NB4 (cell line): Measurements from ENCODE around the gene AGFG2.
"Not testable (repeated sequence)": the region's sequence is repeated elsewhere in the genome, so short reads cannot be mapped to it uniquely, and the experiment has no call there.

Source experiments
- MYC ChIP-seq: IDR thresholded peaks from 2 replicates; pipeline ENCODE4 v1.6.1; 2011; ENCODE audit warnings: low read depth, low read length
- POLR2A ChIP-seq: IDR thresholded peaks from 2 replicates; pipeline ENCODE4 v1.6.1; 2011; ENCODE audit warnings: mild to moderate bottlenecking; ENCODE audit not compliant: insufficient read length; ENCODE audit errors: extremely low read depth
- TF ChIP-seq, protein P1 (sequence below): IDR thresholded peaks from one replicate; pipeline ENCODE4 v1.5.1; 2012; ENCODE audit warnings: low read depth, low read length
- TF ChIP-seq, protein P2 (sequence below): IDR thresholded peaks from 2 replicates; pipeline ENCODE4 v1.6.1; 2011; ENCODE audit warnings: low read depth, low read length

DNA sequence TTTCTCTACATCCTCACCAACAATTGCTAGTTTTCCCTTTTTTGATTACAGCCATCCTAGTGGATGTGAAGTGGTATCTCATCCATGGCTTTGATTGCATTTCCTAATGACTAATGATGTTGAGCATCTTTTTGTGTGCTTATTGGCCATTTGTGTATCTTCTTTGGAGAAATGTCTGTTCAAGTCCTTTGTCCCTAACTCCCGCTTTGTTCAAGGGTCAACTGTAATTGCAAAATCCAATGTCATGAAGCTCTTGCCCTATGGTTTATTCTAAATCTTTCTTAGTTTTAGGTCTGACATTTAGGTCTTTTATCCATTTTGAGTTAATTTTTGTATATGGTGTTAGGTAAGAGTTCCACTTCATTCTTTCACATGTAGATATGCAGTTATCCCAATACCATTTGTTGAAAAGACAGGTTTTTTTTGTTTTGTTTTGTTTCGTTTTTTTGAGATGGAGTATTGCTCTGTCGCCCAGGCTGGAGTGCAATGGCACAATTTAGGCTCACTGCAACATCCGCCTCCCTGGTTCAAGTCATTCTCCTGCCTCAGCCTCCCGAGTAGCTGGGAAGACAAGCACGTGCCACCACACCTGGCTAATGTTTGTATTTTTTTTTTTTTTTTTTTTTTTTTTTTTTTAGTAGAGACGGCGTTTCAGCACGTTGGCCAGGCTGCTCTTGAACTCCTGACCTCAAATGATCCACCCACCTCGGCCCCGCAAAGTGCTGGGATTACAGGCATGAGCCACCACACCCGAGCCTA is 10.7 kb upstream of the AGFG2 start:
- TF ChIP-seq, protein P1, sequence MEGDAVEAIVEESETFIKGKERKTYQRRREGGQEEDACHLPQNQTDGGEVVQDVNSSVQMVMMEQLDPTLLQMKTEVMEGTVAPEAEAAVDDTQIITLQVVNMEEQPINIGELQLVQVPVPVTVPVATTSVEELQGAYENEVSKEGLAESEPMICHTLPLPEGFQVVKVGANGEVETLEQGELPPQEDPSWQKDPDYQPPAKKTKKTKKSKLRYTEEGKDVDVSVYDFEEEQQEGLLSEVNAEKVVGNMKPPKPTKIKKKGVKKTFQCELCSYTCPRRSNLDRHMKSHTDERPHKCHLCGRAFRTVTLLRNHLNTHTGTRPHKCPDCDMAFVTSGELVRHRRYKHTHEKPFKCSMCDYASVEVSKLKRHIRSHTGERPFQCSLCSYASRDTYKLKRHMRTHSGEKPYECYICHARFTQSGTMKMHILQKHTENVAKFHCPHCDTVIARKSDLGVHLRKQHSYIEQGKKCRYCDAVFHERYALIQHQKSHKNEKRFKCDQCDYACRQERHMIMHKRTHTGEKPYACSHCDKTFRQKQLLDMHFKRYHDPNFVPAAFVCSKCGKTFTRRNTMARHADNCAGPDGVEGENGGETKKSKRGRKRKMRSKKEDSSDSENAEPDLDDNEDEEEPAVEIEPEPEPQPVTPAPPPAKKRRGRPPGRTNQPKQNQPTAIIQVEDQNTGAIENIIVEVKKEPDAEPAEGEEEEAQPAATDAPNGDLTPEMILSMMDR = not testable (repeated sequence)
- TF ChIP-seq POLR2A, MYC: not testable (repeated sequence)
- TF ChIP-seq, protein P2, sequence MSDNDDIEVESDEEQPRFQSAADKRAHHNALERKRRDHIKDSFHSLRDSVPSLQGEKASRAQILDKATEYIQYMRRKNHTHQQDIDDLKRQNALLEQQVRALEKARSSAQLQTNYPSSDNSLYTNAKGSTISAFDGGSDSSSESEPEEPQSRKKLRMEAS = not testable (repeated sequence)
